Measurements from ENCODE around the gene SLC5A6.

Gene SLC5A6

DNA sequence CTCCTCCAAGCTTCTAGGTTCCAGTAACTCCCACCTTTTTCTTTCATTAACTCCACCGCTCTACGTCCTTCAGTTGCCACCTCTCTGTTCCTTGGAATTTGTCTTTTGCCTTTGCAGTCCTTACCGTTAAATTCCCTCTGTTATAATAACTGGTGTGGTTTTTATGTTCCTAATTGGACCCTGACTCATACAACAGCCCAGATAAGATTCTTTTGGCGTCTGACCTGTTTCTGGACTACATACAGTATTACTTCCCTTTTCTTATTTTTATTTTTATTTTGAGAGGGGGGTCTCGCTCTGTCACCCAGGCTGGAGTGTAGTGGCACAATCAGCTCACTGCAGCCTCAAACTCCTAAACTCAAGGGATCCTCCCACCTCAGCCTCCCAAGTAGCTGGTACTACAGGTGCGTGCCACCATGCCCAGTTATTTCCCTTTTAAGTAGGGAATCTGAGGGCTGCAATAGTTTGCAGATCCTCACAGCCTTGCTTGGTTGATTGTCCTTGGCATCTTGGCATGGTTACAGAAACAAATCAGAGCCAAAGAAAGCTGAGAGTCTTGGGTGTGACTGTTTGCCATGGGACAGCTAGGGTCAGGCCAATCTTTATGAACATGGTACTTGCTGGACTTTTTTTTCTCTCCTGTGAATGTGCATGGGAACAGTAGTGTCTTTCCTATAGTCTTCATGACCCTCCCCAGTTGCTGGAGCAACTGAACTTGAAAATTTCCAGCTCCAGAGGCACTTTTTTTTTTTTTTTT, 41.3 kb downstream of the SLC5A6 start:
- DNase-seq = no peak

DNA sequence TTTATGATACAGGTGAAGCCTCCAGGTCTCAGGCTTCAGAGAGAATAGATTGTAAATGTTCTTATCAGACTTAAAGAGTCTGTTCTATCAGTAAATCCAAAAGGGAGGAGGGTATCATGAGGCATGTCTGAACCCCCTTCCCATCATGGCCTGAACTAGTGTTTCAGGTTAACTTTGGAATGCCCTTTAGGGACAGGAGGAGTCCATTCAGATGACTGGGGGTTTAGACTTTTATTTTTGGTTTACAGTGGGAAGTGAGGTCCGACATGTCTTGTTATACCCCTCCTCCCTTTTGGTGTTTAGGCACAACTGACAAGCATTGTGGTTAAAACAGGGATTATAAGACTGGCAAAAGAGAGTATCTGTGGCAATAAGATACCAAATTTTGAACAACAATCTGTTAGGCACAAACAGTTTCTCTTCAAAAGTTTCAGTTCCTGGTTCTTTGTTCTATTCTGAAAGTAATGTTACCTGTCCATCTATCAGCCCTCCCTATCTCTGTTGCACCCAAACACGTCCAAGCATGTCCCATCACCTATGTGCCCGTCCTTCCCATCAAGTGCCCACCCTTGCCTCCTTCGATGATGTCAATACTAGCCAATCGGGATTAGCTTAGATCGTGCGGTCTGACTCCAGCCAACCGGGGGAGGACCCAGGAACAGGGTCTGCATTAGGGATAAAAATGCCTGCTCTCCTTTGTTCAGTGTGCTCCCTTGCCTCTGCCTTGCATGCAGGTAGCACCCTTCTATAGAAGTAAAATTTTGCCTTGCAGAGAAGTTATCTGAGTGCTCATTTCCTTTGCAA, 46.9 kb downstream of the SLC5A6 start:
- DNase-seq = no peak

DNA sequence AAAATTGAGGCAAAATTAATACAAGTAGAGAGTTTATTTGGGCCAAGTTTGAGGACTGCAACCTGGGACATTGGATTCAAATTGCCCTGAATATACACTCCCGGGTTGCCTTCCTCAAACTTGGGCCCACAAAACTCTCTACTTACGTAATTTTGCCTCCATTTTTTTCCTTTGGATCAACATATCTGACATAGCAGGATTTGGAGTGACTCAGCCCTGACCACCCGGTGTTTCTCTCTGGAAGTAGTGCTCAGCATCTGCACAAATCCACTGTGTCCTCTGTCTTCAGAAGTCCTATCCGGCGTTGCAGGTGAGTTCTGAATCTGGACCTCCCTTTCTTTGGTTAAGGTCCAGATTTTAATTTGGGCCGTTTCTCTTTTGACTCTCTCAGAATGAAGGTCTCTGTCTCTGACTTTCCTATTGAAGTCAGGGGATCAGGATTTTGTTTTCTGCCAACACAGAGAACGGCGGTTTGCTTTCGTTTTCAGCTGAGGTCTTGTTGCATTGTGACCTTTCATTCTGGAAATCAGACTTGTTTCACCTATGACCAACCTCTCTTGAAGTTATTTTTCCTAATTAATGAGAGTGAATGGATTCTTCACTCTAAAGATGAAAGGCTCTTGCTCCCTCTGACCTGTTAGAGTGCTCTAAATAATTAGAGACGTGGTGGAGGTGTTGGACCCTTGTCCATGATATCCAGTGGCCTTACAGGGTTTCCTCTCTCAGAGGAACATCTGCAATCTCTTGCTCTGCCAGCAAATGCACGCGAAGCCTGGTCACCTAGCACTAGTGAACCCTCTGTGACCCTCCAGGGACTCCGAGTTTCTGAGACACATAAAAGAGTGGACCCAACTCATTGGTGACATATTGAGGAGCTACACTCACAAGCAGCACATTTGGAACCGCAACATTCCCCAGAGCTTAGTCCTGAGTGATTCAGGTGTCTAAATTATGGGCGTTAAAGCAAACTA, 49.6 kb downstream of the SLC5A6 start:
- no peak for DNase-seq

DNA sequence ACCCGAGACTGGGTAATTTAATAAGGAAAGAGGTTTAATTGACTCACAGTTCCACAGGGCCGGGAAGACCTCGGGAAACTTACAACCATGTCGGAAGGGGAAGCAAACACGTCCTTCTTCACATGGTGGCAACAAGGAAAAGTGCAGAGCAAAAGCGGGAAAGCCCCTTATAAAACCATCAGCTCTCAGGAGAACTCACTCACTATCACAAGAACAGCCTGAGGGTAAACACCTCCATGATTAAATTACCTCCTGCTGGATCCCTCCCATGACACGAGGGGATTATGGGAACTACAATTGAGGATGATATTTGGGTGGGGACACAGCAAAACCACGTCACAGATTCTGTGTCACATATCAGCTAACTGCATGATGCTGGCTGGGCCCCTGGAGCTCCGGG, 51.9 kb downstream of the SLC5A6 start:
- DNase-seq = no peak

DNA sequence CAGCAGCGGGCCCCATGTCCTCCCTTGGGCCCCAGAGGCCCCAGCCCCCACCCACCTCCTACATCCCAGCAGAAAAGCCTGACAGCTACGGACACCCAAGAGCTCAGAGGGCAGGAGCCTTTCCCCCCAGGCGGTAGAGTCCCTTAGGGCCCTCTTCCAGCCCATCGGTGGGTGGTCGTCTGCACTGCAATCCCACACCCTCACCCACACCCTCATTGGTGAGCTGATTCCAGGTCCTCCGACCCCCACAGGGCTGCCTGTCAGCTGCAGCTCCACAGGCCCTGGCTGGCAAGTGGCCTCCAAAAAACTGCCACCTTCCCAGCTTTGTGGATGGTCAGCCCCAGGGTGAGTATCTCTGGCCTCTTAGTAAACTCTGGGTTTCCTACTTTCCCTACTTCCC, 52.8 kb downstream of the SLC5A6 start:
- DNase-seq = no peak

DNA sequence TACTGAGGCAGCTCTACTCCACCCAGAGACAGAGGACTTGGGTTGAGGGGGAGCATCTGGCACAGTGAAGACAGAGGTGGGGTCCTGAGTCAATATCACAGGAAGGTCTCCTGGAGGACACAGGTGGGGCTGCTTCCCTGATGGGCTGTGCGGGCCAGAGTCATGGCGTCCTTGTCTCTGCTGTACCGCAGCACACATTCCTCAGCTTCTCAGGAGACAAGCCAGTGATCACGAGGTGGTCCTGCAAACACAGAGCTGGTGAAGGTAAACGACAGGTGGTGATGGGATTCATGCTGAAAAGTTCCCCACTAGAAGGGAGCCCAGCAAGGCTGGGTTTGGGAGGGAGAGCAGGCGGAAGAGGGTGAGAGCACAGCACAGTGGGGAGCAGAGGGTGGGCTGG, 53.6 kb downstream of the SLC5A6 start:
- DNase-seq = no peak

DNA sequence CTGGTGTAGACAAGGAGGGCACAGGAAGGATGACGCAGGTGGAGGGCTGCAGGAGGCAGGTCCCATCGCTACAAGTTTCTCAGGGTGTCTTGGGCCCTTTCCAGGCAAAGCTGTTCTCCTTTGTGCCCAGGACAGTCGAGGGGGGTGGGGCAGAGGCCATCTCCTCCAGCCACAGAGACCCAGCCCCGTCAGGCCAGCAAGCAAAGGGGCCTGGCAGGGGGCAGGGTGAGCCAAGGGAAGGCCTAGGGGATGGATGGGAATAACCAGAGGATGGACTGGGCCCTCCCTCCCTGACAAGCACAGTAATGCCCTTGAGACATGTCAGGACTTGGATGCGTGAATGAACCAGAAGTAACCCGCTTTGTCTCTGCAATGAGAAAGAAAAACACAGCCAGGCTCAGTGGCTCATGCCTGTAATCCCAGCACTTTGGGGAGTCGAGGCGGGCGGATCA, 57.0 kb downstream of the SLC5A6 start:
- DNase-seq = no peak

DNA sequence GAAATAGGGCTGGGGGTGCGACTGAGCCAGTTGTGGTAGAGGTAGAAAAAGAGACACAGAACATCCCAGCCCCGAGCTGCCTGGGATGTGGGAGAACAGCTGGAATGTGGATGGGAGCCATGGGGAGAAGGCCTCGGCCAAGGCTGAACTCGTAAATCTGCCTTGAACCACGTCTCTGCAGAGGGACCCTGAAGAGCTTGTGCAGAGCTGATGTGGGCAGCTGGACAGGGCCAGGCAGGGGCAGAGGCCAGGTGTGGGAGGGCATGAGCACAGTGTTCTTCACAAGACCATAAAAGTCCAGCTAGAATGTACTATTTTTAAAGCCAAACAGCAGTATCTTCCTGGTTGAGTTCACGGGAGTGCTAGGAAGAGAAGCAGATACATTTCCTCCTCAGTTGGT, 57.6 kb downstream of the SLC5A6 start:
- DNase-seq = no peak

DNA sequence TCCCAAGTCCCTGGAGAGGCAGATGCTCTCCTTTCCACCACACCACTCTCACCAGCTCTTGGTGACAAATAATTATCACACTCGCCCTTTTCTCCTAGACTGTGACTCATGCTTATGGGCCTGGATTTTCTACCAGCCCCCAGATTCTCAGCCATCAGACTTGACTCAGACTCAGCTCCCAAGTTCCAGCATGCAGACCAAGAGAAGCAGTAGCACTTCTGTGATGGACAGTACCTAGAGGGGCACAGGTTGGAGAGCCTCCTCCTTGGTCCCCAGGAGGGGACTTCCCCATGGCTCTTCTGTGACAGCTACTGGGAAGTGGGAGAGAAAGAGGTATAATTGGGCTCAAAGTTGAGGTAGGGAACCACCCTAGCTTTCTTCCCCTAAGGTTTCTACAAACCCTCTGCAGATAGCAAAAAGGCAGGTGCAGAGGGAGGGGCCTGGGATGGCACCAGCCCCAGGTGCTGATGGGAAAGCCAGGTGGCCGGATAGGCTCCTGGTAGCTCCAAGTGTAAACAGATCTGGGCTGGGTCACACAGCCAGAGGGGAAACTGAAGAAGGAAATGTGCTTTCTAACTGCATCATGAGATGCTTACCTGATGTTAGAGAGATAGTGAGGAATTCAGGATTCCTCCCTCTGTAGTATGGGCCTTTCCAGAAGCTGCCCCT, 59.1 kb downstream of the SLC5A6 start:
- no peak for DNase-seq

DNA sequence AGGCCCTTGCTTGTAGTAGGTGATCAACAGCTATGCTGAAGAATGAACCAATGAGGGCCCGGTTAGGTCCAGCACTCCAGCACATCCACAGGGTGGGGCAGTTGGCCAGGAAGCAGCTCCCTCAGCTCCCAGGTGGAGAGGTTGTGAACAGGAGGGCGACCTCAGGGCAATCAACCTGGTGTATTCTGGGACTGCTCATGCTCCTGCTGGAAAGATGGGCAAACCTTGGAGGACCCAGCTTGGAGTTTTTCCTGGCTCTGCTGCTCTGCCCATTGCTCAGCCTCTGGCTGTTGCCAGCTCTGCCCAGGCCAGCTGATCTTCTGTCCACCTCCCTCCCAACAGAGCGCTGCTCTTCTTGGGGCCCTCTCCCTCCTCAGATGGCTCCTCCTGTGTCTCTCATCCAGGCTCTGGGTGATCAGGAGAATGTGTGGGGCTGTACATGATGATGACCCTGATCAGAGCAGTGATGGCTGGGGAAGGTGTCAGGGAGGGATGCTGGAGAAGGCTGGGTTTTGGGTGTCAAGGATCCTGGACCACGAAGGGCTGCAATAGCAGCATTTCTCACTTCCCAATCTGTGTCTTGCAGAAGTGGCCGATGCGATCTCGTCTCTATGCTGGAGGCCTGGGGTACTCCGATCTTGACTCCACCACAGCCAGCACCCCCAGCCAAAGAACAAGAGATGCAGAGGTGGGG, 59.8 kb downstream of the SLC5A6 start:
- DNase-seq = no peak

DNA sequence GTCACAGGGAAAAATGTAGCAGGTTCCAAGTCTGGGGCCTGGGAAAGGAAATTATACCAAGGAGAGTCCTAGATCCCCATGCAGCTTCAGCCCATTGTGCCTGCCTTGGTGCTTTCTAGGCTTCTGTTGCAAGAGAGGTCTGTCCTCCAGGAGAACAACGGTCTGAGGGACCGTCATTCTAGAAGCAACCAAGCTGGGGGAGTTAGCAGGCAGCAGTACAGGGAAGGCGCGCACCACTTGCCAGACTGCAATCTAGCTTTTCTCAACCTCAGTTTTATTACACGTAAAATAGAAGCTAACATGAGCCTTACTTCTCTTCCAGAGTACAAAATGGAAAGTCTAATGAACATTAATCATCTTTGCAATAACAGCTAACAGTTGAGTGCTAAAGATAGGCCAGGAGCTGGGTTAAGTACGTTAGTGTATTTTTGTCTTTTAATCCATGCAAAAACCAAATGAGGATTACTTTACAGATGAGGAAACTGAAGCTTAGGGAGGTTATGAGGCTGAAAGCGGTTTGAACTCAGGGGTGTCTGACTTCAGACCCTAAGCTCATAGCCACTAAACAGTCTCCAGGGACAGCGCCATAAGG, 61.3 kb downstream of the SLC5A6 start:
- DNase-seq = no peak

Data from CD4-positive, alpha-beta T cell treated with Interferon alpha-2 for 1 hour (primary cell).